ENCODE results near the gene NXNL1.
A peak's percentile ranks its signal among the peaks of the same experiment; 100 is the strongest.

Gene NXNL1

GRCh38 chr19:17419621-17420474 is 40.9 kb downstream of the NXNL1 start, which contains the start of gene MVB12A:
Gene MVB12A, plus strand, starts transcription at chr19:17420047. Its CDS starts 89 bp downstream, at chr19:17420136.
- DNase-seq (ENCODE audit: low read depth in 2 of 2) = peak; percentile 90

DNA sequence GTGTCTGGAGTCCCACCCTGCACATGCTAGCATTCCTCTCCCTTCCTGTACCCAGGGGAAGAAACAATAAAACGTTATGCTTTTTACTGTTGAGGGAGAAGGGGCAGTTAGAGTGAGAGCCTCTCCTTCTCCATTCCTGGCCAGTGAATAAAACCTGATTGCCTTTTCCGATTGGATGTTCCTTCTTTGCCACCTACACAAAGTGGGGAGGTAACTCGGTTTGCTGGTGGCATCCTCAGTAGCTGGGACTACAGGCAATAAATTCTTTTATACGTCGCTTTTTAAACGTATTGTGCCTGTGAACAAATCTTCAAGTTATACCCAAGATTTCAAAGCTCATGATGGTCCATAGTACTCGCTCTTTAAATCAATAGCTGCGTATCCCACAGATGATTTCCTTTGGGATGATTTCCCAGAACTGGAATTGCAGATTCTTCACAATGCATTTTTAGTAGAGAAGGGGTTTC is 41.5 kb downstream of the NXNL1 start:
- no peak for DNase-seq (ENCODE audit: low read depth in 2 of 2)

GRCh38 chr19:17418710-17419109 is 42.0 kb downstream of the NXNL1 start:
- no peak for DNase-seq (ENCODE audit: low read depth in 2 of 2)

DNA sequence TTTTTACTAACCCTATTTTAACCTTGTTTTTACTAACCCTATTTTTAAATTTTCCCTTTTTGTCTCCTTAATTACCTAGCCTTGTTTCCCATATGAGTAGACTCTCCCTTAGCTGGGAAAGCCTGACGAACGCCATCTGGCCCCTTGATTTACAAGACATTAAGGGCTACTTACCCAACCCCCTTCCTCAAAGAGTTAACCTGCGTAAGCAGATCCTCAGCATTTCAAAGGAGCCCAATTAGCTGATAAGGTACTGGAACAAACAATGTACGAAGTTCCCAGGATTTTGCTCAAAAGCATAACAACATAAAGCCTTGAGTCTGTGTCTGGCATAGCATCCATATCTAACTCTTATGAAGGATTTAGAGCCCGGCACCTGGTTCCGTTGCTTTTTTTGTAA is 45.6 kb downstream of the NXNL1 start:
- no peak for DNase-seq (ENCODE audit: low read depth in 2 of 2)

GRCh38 chr19:17414097-17414496 is 46.6 kb downstream of the NXNL1 start:
- no peak for DNase-seq (ENCODE audit: low read depth in 2 of 2)

GRCh38 chr19:17411801-17412200 is 48.9 kb downstream of the NXNL1 start:
- DNase-seq (ENCODE audit: low read depth in 2 of 2) = no peak

- no peak for DNase-seq (ENCODE audit: low read depth in 2 of 2)
Observed at GRCh38 chr19:17409990-17410389, 50.7 kb downstream of the NXNL1 start.

- DNase-seq (ENCODE audit: low read depth in 2 of 2) = no peak
Observed at GRCh38 chr19:17406887-17407196, 53.9 kb downstream of the NXNL1 start.

DNA sequence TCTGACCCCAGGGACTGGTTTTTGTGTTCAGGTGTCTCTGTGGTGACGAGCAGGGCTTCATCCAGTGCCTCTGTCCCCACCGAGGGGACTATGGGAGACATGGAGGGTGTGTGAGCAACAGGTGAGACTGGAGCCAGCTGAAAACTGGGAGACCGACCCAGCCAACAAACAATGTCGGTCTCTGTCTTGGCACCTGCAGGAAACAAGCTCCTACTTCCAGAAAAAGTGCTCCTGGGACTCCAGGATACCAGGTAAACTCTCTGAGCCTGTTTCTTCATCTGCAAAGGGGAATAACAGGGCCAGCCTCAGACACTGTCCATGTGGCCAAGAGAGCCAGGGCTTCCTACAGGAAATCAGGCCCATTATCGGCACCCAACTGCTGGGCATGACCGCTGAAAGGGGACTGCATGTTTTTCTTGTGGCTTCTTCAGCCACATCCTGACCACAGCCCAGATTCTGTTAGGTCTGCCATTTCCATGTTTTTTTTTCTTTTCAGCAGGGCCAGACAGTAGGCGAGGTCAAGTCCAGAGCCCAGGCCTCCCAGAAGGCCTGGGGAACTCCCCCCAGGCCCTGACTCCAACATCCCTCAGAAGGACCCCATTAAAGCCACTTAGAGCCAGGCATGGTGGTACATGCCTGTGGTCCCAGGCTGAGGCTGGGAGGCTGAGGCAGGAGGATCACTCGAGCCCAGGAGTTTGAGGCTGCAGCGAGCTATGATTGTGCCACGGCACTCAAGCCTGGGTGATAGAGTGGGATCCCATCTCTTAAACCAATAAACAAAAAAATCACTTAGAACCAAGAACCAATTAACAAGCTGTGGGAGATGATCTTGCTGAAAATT is 54.5 kb downstream of the NXNL1 start:
- DNase-seq (ENCODE audit: low read depth in 2 of 2) = no peak
